Activated CD8-positive, alpha-beta memory T cell treated with anti-CD3 and anti-CD28 coated beads, Interleukin-2, amount 50 U/mL, for 48 hours (primary cell): Measurements from ENCODE around the gene GALNT2.

Experiments
- DNase-seq: peaks from one replicate; pipeline ENCODE4 v3.0.0-alpha.2; 2020

The GALNT2 gene

GRCh38 chr1:230267338-230268065 is 200.5 kb downstream of the GALNT2 start:
- no peak for DNase-seq

GRCh38 chr1:230268371-230269170 is 201.5 kb downstream of the GALNT2 start:
- no peak for DNase-seq

DNA sequence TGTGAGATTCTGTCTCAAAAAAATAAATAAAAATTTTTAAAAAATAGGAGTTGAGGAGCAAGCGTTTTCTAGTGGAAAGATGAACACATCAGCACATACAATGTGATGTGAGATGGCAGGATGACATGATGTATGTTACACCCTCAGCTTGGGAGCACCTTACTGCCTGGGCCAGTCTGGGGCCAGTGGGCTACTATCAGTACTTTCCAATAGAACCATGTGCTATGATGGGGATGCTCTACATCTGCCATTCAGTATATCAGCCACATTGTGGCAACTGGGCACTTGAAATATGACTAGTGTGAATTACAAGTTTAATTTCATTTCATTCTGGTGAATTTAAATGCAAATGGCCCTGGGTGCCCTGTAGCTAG is 203.1 kb downstream of the GALNT2 start:
- DNase-seq, result no peak

DNA sequence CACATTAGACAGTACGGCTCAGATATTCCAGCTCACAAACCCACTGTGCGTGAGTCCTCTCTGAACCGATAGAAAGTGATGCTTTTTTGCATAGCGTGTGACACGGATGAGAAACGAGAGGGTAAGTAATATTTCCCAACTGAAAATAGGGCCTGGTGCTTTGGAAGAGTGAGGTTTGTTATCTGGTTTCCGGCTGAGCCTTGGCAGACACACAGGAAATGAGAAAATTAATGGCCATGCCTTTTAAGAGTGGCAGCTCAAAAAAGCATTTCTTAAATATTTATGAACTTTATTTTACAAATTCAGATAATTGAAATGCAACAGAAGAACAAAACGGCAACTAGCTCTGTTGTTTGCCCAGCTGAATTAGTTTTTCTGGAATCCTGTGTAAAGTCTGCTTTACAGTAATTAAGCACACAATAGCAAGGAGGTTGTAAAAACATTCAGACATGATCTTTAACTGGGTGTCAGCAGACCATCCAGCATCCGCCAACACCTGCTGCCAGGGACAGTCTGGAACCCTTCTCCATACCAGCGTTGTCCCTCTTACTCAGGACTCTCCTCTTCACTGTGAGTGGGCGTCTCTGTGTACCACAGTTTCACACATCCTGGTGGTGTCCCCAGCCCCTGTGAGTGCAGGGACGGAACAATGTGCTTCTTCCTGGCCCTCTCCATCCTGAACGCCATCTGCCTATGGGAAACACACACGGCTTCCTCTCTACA is 203.7 kb downstream of the GALNT2 start:
- DNase-seq, result no peak

DNA sequence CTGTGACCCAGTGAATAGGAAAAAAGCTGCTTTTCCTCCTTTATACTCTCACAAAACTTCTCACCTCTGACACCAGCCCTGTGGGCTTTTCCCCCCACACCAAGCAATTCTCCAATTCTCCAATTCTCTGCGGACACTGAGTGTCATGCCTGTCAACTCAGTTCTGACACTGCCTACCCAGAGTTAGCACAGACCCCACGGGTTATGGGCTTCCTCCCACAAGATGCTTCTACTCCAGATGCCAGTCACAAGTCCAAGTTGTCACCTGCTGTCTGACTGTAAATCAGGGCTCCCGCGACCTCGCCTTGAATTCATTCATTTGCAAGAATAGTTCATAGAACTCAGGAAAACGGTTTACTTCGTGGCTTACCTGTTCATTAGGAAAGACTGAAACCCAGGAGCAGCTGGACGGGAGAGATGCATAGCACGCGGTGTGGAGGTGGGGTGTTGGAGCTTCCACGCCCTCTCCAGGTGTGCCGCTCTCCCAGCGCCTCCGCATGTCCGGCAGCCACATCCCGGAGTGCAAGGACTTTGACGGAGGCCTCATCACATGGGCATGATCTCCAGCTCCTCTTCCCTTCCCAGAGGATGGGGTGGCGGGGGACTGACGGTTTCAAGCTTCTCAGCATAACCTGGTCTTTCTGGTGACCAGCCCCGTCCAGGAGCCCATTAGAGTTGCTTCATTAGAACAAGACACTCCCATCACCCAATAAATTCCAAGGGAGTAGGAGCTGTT is 204.4 kb downstream of the GALNT2 start:
- no peak for DNase-seq

DNA sequence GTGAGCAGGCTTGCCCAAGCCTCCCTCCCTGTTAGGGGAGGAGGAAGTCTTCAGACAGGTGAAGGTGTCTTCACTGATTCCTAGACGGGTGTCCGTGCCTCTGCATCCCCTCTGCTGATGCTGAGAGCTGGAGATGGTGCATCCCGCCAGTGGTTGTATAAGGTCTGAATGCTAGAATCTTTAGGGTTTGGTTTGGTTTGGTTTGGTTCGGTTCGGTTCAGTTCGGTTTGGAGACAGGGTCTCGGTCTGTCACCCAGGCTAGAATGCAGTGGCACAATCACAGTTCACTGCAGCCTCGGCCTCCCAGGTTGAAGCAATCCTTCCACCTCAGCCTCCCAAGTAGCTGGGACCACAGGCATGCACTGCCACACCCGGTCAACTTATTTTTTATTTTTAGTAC is 205.5 kb downstream of the GALNT2 start:
- peak; percentile 37 for DNase-seq

GRCh38 chr1:230273141-230273710 is 206.2 kb downstream of the GALNT2 start:
- DNase-seq, result peak; percentile 37

DNA sequence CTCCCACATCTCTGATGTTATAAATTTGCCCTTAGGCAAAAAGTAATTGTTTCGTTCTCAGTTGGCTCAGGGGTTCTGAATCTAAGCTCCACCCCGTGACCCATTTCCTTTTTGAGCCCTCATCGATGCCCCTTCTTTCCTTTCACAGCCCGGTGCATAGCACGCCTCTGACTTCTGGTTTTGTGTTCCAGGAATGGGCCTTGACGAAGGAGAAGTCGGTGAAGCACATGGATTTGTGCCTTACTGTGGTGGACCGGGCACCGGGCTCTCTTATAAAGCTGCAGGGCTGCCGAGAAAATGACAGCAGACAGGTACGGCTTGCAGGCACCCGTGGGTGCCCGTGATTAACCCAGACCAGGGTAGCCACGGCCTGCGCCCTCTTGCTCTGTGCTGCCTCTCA is 207.2 kb downstream of the GALNT2 start:
- DNase-seq, result peak; percentile 50

- DNase-seq, result peak; percentile 33
Measured at GRCh38 chr1:230276401-230276800, 209.4 kb downstream of the GALNT2 start.

DNA sequence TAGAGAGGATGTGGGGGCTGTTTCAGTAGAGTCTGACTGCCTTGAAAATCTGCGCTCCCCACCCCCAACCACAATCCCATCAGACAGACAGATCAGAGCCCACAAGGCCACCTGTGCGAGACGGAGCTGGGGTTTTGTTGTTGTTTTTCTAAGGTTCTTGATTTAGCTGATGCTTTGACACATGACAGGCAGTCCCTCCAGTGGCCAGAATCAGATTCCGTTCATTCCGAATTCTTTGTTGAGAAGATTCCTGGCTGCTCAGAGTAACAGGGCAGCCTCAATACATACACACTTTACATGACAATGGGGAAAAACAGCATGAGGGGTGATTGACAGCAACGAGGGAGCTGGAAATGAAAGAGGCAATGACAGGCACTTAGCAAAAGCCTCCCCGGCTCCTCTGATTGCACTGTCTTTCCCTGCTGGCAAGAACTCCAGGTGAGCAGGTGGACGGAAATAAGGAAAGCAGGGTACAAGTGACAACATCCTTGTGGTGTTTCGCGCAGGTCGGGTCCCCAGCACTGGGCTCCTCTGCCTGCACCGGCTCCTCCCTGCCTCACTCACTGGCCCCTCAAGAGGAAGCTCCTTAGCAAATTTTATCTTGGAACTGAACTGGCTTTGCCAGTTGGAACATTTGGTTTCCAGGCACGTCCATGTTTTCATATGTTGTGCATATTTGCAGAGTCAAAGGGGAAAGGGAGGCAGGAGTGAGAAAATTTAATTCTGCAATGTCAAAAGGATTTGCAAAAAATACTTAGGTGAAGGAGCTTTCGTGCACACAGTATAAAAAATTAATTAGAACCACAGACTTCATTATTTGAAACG is 210.4 kb downstream of the GALNT2 start:
- peak; percentile 41 for DNase-seq

DNA sequence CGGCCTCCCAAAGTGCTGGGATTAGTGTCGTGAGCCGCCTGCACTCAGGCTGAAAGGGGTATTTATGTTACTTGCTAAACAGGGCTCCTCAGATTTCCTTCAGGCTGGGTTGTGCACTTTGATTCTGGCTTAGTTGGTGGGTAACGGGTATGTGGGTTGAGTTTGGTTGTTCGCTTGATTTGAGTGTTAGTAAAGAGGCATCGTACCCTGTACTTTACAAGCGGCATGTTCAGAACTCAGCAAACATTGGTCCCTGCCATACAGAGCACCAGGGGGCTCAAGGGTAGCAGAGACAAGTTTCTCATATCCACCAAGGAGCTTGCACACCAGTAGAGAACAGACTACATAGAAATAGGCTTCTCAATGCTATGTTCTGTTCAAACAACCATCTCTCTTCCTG is 211.3 kb downstream of the GALNT2 start:
- peak; percentile 38 for DNase-seq

DNA sequence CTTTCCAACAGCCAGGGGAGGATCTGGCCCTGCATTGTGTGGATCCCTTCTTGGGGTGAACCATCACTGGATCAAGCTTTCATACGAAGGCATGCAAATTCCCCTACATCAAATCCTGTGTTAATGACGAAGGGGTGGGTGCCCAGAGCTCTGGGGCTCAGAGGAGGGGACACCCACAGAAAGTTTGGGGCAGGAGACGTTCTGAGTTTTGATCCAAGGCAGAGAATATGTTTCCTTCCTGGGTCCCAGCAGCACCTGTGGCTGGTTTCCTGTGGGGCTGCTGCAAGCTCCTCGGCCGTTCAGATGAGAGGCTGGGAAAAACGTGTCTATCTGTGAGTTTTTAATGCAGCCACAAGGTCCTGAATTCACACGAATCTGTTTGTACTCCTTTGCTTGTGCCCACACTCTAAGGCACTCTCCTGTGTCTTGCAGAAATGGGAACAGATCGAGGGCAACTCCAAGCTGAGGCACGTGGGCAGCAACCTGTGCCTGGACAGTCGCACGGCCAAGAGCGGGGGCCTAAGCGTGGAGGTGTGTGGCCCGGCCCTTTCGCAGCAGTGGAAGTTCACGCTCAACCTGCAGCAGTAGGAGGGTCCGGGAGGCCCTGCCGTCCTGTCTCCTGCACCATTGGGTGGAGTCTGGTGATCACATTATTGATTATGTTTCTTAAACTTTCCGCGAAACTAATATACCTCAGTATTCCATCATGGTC is 212.0 kb downstream of the GALNT2 start:
- DNase-seq, result peak; percentile 40

DNA sequence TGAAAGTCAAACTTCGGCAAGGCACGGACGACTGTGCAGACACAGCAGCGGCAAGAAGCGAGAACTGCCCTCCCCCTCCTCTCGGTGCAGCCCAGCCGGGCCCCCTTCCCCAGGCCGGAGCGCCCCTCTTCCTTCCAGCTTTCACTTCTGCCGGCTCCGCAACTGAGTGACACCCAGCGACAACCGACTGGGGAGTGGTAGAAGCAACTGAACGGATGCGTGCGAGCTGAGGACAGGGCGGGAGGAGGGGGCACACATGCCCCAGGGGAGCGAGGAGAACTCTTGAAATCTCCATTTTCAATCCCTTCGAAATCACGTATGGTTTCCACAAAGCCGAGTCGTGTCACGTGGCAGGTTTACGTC is 212.5 kb downstream of the GALNT2 start:
- DNase-seq, result peak; percentile 32

- DNase-seq, result peak; percentile 54
Measured at GRCh38 chr1:230280054-230280795, 213.2 kb downstream of the GALNT2 start.

DNA sequence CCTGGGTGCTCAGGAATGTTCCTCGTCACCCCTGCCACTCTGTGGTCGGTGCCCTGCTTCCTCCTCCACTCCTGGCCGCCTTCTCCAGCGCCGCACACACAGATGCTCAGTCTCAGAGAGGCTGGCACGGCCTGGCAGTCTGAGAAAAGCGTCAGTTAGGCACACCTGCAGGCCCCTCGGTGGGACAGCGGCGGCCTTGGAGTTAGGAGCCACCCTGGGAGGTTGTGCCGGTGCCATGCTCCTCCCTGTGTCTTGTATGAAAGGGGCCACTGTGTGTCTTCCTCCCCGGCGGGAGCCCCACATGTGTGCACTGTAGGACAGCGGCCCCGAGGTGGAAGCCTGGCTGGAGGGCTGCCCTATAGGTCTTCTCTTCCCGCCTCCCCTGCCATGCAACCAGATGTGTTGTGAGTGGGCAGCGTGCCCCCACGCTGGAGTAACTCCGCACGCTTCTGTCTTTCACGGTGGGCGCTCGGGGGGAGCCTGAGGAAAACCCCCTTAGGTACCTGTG is 213.9 kb downstream of the GALNT2 start:
- peak; percentile 44 for DNase-seq

GRCh38 chr1:230281556-230281955 is 214.5 kb downstream of the GALNT2 start:
- peak; percentile 42 for DNase-seq

GRCh38 chr1:230282157-230282556 is 215.1 kb downstream of the GALNT2 start:
- DNase-seq, result peak; percentile 20

DNA sequence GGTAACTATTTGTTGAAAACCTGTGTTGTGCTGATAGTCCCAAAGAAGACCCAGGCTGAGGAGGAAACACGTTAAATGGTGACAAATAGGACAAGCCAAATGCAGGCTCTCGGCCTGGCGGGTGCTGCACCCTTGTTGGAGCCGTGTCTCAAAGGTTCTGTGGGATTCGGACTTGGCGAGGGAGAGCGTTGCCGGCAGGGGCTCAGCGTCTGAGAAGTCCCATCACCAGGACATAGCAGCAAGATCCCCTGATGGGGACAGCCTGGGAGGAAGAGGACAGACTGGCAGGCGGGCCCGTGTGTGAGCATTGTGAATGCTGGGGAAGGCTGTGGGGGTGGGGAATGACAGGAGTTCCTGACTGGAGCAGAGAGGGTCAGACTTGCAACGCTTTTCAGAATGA is 216.6 kb downstream of the GALNT2 start:
- peak; percentile 46 for DNase-seq

DNA sequence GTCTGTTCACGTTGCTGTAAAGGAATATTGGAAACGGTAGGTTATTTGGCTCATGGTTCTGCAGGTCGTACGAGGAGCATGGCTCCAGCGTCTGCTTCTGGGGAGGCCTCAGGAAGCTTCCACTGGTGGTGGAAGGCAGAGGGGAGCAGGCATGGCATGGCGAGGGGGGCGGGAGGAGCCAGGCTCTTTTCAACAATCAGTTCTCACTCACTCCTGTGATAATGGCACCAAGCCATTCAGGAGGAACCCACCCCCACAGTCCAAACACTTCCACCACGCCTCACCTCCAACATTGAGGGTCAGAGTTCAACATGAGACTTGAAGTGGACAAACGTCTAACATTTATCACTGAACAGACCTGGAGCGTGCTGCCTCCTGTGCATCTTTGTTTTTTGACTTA is 217.9 kb downstream of the GALNT2 start:
- no peak for DNase-seq

DNA sequence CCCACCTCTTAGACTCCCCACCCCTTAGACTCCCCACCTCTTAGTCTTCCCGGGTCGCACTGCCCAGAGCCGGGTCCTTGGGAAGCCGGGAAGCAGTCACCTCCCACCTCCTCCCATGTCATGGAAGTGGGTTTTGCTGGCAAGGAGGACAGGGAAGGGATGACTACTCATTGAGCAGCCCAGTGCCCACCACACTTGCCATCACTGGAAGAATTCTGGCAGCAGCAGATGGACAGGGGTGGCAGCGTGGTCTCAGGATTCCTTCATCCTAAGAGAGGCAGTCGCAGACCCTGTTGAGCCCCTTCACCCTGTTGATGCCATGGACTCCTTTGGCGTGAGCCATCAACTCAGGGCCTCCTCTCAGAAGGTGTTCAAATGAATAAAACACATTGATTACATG is 218.3 kb downstream of the GALNT2 start:
- no peak for DNase-seq
